ENCODE results near the gene BCAS3. TPM values are rescaled to one million over a fixed set of nuclear protein-coding genes. Genes with fewer than 3 reads are reported as not detected.

Gene BCAS3
- polyA plus RNA-seq, 1 donor from 2014 or later = 23.2 TPM

DNA sequence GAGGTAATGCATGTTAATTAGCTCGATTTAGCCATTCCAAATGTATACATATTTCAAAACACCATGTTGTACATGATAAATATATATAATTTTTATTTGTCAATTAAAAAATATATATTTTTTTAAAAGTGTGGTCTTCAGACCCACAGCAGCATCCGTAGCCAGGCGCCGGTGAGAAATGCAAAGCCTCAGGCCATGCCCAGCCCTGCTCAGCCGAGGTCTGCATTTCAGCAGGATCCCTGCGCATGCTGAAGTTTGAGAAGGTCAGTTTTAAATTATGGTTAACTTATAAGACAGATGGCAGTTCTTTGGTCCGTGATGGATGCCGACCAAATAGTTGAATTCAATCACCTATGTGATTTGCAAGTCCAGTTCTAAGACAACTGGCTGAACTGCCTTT lies 694.0 kb downstream of the BCAS3 start:
- Mint-ChIP-seq H3K36me3 (peaks cover 2% of the 10 kb centered on the region), H3K4me3 (no peak overlapping the region), H3K27me3 (no peaks in the 10 kb centered on the region), H3K9me3 (no peaks in the 10 kb centered on the region), H3K4me1 (peaks cover 0 to 5% (median 1%) of the 10 kb centered on the region in 3 donors), H3K27ac (no peak overlapping the region)

DNA sequence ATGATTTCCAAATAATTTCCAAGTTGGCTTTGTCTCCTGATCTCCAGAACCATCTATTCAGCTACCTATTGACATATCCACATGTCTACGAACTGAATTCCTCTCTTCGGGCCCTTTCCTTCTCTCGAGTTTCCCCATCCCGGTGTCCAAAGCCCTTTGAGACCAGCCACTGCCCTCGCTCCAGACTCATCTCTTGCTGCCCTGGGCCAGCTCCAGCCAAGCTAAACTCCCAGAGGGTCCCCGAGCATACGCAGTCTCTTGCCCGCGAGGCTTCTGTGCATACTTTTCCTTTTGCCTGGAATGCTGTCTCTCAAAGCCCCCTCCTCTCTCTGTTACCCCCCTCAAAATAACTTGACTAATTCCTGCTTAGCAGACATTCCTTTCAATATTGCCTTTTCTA lies 694.8 kb downstream of the BCAS3 start:
- Mint-ChIP-seq H3K9me3 (no peaks in the 10 kb centered on the region), H3K27ac (no peak overlapping the region), H3K27me3 (no peaks in the 10 kb centered on the region), H3K4me3 (no peak overlapping the region), H3K36me3 (peaks cover 2% of the 10 kb centered on the region), H3K4me1 (peaks cover 0 to 5% (median 1%) of the 10 kb centered on the region in 3 donors)

DNA sequence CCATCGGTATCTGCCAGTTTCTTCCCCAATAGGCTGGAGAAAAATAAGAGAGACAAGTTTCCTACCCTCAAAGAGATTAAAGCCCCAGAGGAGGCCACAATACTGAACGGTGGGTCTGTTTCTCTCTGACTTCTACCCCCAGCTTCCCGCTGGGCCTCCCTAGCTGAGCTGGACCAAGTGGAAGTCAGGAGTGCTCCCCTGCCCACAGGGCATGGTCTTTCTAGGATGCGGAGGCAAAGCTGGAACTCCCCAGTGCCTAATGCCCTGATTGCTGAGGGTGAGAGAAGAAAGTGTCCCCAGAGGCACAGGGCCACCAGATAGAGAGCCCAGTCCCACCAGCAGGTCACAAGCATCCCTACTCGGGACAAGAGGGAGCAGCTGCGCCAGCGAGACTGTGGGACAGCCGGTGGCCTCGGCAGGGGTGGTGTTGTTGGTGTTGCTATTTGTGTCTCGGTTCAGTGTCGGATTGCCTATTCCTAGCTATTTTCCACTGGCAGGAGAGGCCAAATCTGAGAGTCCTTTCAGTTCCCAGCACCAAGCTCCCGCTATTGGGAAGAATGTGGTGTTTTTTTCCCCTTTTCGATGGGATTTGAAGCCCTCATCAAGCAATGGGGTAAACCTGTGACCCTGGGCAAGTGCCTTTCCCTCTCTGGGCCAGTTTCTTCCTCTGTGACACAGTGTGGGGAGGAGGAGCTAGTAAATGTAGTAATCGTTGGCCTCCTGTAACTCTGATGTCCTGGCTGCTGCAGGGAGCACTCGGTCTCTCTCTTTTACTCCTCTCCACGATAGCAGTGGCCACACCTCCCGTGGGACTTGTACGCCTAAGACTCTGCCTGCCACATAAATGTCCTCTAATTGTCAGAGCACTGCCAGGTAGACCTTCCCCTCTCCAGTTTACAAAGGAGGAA lies 699.5 kb downstream of the BCAS3 start:
- Mint-ChIP-seq H3K27ac (peak overlapping the region in 1 of 3 donors; percentile 9), H3K9me3 (no peaks in the 10 kb centered on the region), H3K4me3 (no peak overlapping the region)

GRCh38 chr17:61378658-61379456 lies 701.2 kb downstream of the BCAS3 start:
- H3K27me3 Mint-ChIP-seq = no peaks in the 10 kb centered on the region
- no peak overlapping the region for H3K27ac Mint-ChIP-seq
- H3K4me1 Mint-ChIP-seq = peaks cover 0 to 5% (median 1%) of the 10 kb centered on the region in 3 donors
- H3K4me3 Mint-ChIP-seq = no peak overlapping the region
- no peaks in the 10 kb centered on the region for H3K9me3 Mint-ChIP-seq
- H3K36me3 Mint-ChIP-seq = peaks cover 11% of the 10 kb centered on the region

More for the DNA sequence above, 699.5 kb downstream of the BCAS3 start:
- H3K27me3 Mint-ChIP-seq = no peaks in the 10 kb centered on the region
- peaks cover 11% of the 10 kb centered on the region for H3K36me3 Mint-ChIP-seq
- H3K4me1 Mint-ChIP-seq = peaks cover 0 to 5% (median 1%) of the 10 kb centered on the region in 3 donors

DNA sequence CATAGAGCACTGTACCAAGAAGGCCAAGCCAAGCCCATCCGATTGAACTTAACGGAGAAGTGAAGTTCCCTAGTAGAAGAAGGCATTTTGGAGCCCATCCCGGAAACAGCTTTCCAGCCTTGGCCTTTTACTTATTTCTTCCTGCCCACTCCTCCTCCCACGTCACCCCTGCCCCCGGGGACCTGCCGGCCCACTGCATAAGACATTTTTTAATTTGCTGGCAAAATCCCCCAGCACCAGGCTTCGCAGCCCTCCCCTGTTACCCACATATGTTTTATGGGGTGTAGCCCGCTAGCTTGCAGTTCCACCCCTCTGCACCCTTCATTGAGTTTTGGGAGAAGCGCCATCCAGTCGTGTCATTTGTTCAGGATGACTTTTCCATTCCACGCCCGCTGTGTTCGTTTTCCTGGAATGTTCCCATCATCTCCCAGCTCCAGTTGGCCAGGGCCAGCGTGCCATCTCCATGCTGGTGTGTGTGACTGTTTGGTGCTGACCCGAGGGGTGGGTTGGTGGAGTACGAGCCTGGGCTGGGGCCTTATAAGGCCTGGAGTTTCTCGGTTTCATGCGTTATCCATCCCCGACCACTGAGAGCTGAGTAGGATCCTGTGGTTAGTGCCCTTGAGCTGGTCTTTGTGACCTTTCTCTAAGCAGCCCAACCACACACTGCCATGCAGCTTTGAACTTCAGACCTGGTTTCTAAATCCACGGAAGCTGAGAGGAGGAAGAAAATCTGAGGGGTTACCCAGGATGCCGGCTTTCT lies 702.0 kb downstream of the BCAS3 start:
- peaks cover 9% of the 10 kb centered on the region for H3K36me3 Mint-ChIP-seq
- no peaks in the 10 kb centered on the region for H3K4me1 Mint-ChIP-seq
- H3K27me3 Mint-ChIP-seq = no peaks in the 10 kb centered on the region
- peak overlapping the region in 1 of 3 donors; percentile 33 for H3K27ac Mint-ChIP-seq
- no peaks in the 10 kb centered on the region for H3K9me3 Mint-ChIP-seq
- no peak overlapping the region for H3K4me3 Mint-ChIP-seq

DNA sequence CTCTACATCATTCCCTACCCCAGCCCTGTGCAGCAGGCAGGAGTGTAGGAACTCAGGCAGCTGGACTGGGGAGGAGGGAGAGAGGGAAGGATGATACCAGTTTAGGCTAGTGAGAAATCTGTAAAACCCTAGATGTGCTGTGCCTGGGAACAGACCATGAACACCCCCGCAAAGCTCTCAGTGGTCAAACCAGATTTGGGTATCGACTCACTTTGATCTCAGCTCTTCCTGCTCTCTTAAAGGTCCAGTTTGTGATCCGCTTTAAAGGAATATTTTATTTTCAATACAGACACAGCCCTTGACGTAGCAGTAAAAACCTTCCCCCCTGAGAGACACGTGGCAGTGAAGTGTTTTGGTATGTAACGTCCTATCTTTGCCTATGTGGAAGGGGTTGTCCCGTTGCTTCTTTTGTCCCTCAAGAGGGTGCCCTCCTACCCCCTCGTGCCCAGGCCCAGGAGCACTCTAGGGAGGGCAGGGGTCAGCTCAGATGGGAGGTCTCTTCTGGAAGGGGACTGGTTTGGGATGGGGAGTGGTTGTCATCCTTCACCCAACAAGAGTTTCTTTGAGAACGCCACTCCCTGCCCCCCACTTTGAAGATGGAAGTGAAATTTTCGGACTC lies 702.7 kb downstream of the BCAS3 start:
- no peaks in the 10 kb centered on the region for H3K4me1 Mint-ChIP-seq
- no peaks in the 10 kb centered on the region for H3K27me3 Mint-ChIP-seq
- H3K27ac Mint-ChIP-seq = peak overlapping the region in 1 of 3 donors; percentile 33

GRCh38 chr17:61380836-61381525 lies 703.3 kb downstream of the BCAS3 start:
- no peaks in the 10 kb centered on the region for H3K9me3 Mint-ChIP-seq
- no peaks in the 10 kb centered on the region for H3K4me1 Mint-ChIP-seq
- H3K27me3 Mint-ChIP-seq = no peaks in the 10 kb centered on the region
- peaks cover 10% of the 10 kb centered on the region for H3K36me3 Mint-ChIP-seq
- H3K4me3 Mint-ChIP-seq = no peak overlapping the region
- peak overlapping the region in 1 of 3 donors; percentile 76 for H3K27ac Mint-ChIP-seq

More for the DNA sequence above, 702.7 kb downstream of the BCAS3 start:
- H3K4me3 Mint-ChIP-seq = no peak overlapping the region
- no peaks in the 10 kb centered on the region for H3K9me3 Mint-ChIP-seq
- H3K36me3 Mint-ChIP-seq = peaks cover 10% of the 10 kb centered on the region

DNA sequence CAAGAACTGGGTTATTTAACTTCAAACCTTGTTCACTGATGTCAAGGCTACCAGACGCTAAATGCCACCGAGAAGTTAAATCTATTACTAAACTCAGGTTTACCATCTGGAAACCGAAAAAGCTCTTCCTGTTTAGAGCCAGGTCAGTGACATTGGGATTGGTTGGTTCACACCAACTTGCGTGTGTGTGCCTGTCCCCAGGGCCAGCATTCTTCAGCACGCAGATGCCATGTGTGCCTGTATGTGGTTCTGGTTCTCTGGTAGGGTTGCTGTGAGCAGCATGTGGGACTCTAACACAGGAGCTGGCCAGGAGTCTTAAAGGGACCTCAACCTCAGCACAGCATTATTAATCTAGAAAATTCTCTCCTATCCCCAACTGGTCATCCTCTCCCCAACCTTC lies 703.9 kb downstream of the BCAS3 start:
- Mint-ChIP-seq H3K4me3 (no peak overlapping the region), H3K36me3 (peaks cover 10% of the 10 kb centered on the region), H3K27me3 (no peaks in the 10 kb centered on the region), H3K9me3 (no peaks in the 10 kb centered on the region), H3K4me1 (no peaks in the 10 kb centered on the region), H3K27ac (no peak overlapping the region)

GRCh38 chr17:61382796-61383688 lies 705.4 kb downstream of the BCAS3 start:
- Mint-ChIP-seq H3K27me3 (no peaks in the 10 kb centered on the region), H3K4me3 (no peak overlapping the region), H3K36me3 (peaks cover 10% of the 10 kb centered on the region), H3K9me3 (no peaks in the 10 kb centered on the region), H3K4me1 (no peaks in the 10 kb centered on the region), H3K27ac (peak overlapping the region in 1 of 3 donors; percentile 35)

DNA sequence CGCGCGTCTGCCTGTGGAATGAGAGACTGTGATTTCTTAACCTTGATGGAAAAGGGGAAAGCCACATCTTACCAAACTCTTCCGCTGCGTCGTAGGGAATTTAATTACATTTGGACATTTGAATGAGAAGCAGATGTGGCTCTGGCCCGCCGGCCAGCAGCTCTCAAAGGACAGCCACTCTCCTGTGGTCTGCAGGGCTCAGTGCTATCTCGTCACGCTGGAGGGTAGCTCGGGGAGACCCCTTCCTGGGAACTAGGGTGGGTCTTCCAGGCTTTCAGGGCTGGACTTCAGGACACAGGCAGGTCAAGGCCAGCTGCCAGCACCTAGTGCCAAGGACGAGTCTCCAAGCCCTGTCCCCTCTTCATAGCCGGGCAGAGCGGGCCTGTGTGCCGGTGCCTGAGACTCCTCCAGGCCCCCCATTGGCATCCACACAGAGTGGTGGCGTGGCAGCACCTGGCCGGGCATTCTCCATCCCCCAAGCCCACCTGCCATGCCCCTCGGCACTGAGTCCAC lies 706.1 kb downstream of the BCAS3 start:
- H3K27ac Mint-ChIP-seq = peak overlapping the region in 1 of 3 donors; percentile 35
- peaks cover 0 to 3% (median 0%) of the 10 kb centered on the region in 3 donors for H3K4me1 Mint-ChIP-seq
- H3K36me3 Mint-ChIP-seq = peaks cover 10% of the 10 kb centered on the region
- H3K4me3 Mint-ChIP-seq = no peak overlapping the region
- peaks cover 2% of the 10 kb centered on the region for H3K27me3 Mint-ChIP-seq
- H3K9me3 Mint-ChIP-seq = no peaks in the 10 kb centered on the region

GRCh38 chr17:61384354-61384691 lies 706.7 kb downstream of the BCAS3 start:
- Mint-ChIP-seq H3K4me1 (peaks cover 3 to 7% (median 4%) of the 10 kb centered on the region in 3 donors), H3K9me3 (no peaks in the 10 kb centered on the region), H3K27me3 (peaks cover 7% of the 10 kb centered on the region), H3K4me3 (no peak overlapping the region), H3K27ac (no peak overlapping the region), H3K36me3 (peaks cover 10% of the 10 kb centered on the region)

DNA sequence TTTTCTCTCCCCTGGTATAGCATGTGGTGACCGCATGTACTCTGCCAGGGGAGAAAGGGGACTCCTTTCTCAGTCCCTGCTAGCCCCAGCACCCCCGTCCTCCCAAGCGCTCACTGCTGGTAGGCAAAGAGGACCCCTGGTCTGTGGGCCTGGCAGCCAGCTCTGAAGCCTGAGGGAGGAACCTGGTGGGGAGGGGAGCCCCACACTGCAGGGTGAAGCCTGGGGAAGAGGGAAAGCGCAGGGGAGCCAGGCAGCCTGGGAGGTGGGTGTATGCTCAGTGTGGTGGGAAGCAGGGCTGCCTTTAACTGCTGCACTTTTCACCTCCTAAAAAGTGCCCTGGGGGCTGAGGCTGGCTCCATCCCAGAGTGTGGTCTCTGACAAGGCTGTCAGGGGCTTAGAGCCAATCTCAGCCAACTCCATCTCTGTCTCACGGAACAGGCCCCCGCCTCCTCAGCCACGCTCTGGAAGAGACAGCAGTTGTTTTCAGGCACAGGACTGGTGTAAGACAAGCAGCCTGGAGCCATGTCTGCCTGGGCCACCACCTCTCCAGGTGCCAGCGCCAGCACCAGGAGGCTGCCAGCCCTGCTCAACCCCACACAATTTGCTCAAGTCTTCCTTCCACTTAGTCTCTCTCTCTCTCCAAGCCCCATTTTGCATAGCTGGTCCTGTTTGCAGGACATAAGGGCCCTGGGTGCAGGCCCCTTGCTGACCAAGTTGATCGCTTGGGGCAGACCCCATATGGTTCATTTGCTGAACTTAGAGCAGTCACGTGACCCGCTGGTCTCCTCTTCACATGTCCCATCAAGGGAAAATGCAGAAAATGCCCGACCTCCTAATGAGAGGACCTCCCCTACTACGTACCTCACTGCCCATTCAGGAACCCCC lies 707.3 kb downstream of the BCAS3 start:
- Mint-ChIP-seq H3K4me1 (peaks cover 3 to 7% (median 4%) of the 10 kb centered on the region in 3 donors), H3K27ac (peak overlapping the region in 2 of 3 donors; percentile 20 to 29), H3K9me3 (no peaks in the 10 kb centered on the region), H3K4me3 (no peak overlapping the region), H3K36me3 (peaks cover 10% of the 10 kb centered on the region), H3K27me3 (peaks cover 7% of the 10 kb centered on the region)
